Putamen (tissue), 1 donor: ENCODE data around the gene SLCO3A1.
"Not testable (repeated sequence)": the region's sequence is repeated elsewhere in the genome, so short reads cannot be mapped to it uniquely, and the experiment has no call there.

ENCODE experiments used
- DNase-seq: peaks from one replicate; pipeline ENCODE4 v3.0.0-alpha.2; 2016; ENCODE audit warnings: low spot score

SLCO3A1 gene

GRCh38 chr15:92163641-92164040, 310.1 kb downstream of the SLCO3A1 start:
- no peak for DNase-seq

- peak; percentile 52 for DNase-seq
Measured at GRCh38 chr15:92164327-92165000, 311.0 kb downstream of the SLCO3A1 start.

GRCh38 chr15:92165001-92165346, 311.5 kb downstream of the SLCO3A1 start:
- no peak for DNase-seq

GRCh38 chr15:92166029-92166428, 312.5 kb downstream of the SLCO3A1 start:
- no peak for DNase-seq

GRCh38 chr15:92166751-92167405, 313.4 kb downstream of the SLCO3A1 start:
- DNase-seq = no peak

- no peak for DNase-seq
Measured at GRCh38 chr15:92167451-92167850, 313.9 kb downstream of the SLCO3A1 start.

- DNase-seq = no peak
Measured at GRCh38 chr15:92168066-92168683, 314.7 kb downstream of the SLCO3A1 start.

- no peak for DNase-seq
Measured at GRCh38 chr15:92170897-92171296, 317.4 kb downstream of the SLCO3A1 start.

- DNase-seq = no peak
Measured at GRCh38 chr15:92178911-92179310, 325.4 kb downstream of the SLCO3A1 start.

- no peak for DNase-seq
Measured at GRCh38 chr15:92184142-92184541, 330.6 kb downstream of the SLCO3A1 start.

- DNase-seq = no peak
Measured at GRCh38 chr15:92184679-92185230, 331.2 kb downstream of the SLCO3A1 start.

- no peak for DNase-seq
Measured at GRCh38 chr15:92187975-92188374, 334.5 kb downstream of the SLCO3A1 start.

- DNase-seq = no peak
Measured at GRCh38 chr15:92189166-92189565, 335.7 kb downstream of the SLCO3A1 start.

GRCh38 chr15:92195241-92195640, 341.7 kb downstream of the SLCO3A1 start:
- DNase-seq = no peak

GRCh38 chr15:92196342-92196741, 342.8 kb downstream of the SLCO3A1 start:
- DNase-seq = no peak

- no peak for DNase-seq
Measured at GRCh38 chr15:92197746-92198145, 344.2 kb downstream of the SLCO3A1 start.

- no peak for DNase-seq
Measured at GRCh38 chr15:92200891-92201290, 347.4 kb downstream of the SLCO3A1 start.

- no peak for DNase-seq
Measured at GRCh38 chr15:92205255-92205739, 351.8 kb downstream of the SLCO3A1 start.

GRCh38 chr15:92207601-92208000, 354.1 kb downstream of the SLCO3A1 start:
- DNase-seq = not testable (repeated sequence)
